HG03439 (cell line): Measurements from ENCODE around the gene STK32B.
"Not testable (repeated sequence)": the region's sequence is repeated elsewhere in the genome, so short reads cannot be mapped to it uniquely, and the experiment has no call there.

ENCODE experiments used
- ATAC-seq: cut with Tn5 transposase; IDR thresholded peaks from one replicate; pipeline ENCODE4 v1.9.1; 2021; ENCODE audit warnings: mild to moderate bottlenecking, moderate library complexity; ENCODE audit not compliant: unreplicated experiment

Gene STK32B

DNA sequence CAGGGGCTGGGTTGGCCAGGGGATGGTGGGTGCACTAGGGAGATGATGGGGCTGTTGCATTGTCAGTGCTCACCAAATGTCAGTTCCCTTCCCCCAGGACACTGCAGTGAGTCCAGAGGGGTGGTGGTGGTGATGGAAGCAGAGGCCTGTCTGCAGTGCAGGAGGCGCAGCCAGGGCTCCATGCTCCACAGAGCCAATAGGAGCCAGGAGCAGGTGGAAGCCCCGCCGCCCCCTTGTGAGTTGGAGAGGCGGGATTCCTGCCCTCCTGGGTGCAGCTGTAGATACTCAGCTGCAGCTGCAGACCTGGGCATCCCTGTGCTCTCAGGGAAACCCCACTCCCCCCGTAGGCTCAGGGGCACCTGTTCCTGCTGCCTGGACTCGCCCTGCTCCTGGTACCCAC is 372.4 kb downstream of the STK32B start:
- no peak for ATAC-seq

DNA sequence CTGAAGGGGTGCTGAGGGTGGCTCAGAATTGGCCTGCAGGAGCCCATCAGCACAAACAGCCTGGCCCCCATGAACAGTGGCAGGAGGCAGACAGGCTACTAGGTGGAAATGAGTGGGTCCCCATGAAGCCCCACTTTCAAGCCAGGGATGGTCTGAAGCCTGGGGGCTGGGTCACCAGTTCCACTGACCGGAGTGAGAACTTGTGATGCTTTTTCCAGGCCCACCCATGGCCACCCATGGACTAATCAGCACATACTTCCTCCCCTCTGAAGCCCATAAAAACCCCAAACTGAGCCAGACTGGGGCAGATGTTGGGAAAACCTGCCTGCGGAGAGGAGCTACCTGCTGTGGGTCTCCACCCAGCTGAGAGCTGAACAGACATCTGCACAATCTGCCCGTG is 372.9 kb downstream of the STK32B start:
- ATAC-seq = no peak

DNA sequence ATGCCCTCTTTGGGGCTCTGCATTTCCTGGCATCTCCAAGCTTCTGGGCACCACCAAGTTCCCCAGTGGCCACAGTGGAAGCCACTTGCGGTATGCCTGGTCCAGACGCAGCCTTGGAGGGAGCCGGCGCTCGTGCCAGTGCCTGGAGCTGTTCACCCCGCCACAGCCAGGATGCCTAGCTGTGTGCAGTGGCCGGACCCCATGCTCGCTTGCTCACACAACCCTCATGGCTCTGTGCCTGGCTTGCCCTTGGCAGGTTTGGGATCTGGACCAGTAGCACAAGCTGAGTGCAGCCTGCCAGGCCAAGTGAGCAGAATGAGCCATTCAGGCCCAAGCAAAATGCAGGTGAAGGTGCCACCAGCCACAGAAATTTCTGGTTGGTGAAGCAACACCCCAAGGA is 373.6 kb downstream of the STK32B start:
- ATAC-seq = no peak

GRCh38 chr4:5429747-5430146 is 378.5 kb downstream of the STK32B start:
- no peak for ATAC-seq

- no peak for ATAC-seq
Observed at GRCh38 chr4:5433196-5433595, 381.9 kb downstream of the STK32B start.

DNA sequence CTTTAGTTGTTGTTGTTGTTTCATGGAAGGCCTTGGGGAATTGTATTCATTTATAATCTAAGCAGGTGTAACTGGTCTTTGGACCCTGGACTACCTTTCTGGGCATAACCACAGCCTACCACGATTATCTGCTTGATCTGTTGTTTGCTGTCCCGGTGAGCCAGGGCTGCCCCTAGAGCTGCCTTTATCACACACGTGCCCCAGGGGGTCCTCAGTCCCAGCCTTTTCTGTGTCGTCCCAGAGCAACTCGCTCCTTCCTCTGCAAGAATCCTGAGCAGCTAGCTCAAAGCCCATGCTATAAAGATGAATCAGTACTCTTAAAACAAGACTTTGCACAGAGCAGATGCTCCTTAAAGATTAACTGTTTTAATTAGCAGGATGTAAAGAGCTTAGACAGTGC is 383.9 kb downstream of the STK32B start:
- ATAC-seq = no peak

- no peak for ATAC-seq
Observed at GRCh38 chr4:5435823-5436222, 384.5 kb downstream of the STK32B start.

DNA sequence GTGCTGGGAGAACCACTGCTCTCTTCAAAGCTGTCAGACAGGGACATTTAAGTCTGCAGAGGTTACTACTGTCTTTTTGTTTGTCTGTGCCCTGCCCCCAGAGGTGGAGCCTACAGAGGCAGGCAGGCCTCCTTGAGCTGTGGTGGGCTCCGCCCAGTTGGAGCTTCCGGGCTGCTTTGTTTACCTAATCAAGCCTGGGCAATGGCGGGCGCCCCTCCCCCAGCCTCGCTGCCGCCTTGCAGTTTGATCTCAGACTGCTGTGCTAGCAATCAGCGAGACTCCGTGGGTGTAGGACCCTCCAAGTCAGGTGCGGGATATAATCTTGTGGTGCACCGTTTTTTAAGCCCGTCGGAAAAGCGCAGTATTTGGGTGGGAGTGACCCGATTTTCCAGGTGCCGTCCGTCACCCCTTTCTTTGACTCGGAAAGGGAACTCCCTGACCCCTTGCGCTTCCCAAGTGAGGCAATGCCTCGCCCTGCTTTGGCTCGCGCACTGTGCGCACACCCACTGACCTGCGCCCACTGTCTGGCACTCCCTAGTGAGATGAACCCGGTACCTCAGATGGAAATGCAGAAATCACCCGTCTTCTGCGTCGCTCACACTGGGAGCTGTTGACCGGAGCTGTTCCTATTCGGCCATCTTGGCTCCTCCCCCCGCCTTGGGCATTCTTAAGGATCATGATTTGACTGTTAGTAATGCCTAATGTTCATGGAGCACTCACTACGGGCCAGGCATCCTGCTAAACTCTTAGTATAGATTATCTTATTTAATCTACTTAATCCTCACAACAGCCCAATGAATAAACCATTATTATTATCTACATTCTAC is 392.9 kb downstream of the STK32B start:
- ATAC-seq = not testable (repeated sequence)

DNA sequence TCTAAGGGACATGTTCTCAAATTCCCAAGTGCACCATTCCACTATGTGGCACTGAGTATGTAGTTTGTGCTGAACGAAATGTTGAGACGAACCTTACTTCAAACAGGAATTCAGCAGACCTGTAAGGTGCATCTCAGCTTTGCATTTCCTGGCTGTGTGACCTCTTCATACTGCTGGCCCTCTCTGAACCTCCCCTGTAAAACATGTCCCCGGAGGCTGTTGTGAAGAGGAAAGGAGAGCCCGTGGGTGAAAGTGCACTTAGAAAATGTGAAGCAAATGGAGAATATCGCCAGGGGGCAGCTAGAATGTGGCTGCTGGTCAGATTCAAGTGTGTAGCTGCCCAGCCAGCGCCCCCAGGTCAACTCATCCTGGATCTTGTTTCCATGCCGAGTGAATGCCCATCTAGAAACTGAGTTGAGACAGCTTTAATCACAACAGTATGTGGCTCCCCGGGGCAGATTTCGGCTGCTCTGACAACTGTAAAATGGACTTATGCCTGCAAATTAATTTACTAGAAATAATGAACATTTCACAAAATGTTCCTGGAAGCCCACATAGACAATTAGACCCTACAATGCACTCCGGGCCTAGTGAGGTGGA is 393.7 kb downstream of the STK32B start:
- no peak for ATAC-seq

DNA sequence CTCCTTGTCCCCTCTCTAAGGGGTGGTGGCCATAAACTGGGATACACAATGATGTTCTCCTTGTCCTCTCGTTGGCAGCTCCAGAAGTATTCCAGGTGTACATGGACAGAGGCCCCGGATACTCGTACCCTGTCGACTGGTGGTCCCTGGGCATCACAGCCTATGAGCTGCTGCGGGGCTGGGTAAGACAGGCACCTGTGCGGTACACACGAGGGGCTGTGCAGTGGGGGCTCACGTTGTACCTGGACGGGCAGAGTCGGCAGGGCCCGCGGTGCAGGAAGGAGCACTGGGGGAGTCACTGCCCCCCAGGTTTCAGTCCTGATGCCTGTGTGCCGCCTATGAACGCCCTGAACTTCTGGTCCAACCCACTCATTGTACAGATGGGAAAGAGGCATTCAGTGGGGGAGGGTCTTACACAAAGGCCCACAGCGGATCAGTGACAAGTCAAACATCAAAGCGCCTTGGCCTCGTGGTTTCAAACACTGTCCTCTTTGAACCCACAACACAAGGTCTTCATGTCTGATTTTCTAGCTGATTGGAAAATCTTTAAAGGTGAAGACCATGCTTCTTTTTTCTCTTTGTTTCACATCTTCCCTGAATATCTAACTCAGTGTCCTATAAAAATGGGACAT is 395.4 kb downstream of the STK32B start:
- ATAC-seq = no peak

- ATAC-seq = no peak
Observed at GRCh38 chr4:5447755-5448154, 396.5 kb downstream of the STK32B start.

DNA sequence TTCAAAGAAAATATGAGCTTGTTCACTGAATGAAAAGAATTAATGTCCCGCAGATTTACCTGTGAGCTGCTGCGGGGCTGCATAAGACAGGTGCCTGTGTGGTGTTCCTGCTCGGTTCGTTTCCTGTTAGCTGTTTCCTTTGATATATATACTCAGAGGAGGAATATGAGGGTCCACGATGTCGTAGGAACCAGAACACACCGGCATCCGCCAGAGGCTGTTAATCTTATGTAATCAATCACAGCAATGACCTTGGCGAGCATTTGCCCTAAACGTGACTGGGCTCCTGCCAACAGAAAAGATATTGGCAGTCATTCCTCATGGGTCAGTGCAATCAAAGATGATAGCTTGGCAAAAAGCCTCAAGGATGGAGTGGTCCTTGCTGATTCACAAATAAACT is 396.9 kb downstream of the STK32B start:
- ATAC-seq = no peak

GRCh38 chr4:5451243-5451642 is 400.0 kb downstream of the STK32B start:
- no peak for ATAC-seq

- no peak for ATAC-seq
Observed at GRCh38 chr4:5452156-5452555, 400.9 kb downstream of the STK32B start.

DNA sequence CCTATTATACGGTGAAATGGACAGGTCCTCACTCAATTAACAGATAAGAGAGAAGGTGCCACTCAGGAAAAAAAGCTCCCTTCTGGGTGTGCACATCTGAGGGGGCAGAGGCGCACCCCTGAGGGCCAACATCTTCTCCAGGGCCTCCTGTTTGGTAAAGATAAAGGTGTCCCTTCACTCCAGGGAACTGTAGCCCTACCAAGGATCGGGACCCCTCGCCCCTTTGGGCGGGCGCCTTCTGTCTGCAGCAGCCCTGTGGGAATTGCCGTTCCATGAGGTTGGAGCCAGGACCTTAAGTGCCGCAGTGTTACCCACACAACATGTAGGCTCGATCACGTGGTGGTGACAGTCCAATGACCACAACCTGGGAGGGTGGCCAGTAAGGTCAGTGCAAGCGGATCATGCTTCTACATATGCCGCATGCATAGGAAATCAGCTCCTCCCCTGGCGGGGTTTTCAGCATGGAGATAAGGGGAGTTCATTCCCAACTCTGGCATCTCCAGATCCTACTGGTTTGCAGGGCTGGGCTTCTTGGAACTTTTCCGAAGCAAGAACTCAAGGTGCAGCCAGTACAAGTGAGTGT is 403.8 kb downstream of the STK32B start:
- ATAC-seq = no peak

DNA sequence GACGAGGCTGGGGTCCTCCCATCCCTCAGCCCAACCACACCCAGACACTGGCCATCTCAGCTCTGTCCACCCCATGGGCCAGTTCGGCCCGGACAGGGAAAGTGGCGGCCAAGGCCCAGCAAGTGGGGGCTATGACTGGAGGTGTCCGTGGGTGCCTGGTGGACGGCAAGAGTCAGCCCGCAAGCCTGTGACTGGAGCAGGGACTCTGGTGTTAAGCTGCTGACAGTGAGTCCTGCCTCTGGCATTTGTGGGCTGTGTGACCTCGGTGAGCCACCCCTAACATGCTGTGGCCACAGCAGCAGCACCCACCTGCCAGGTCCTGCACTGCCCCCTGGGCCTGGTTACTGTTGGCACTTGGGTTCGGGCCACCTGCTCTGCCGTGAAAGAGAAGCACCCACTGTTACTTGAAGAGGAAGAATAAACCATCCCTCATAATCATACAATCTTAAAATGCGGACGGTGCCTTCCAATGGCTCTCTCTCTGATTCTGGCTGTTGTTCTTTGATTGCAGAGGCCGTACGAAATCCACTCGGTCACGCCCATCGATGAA is 405.1 kb downstream of the STK32B start:
- no peak for ATAC-seq

DNA sequence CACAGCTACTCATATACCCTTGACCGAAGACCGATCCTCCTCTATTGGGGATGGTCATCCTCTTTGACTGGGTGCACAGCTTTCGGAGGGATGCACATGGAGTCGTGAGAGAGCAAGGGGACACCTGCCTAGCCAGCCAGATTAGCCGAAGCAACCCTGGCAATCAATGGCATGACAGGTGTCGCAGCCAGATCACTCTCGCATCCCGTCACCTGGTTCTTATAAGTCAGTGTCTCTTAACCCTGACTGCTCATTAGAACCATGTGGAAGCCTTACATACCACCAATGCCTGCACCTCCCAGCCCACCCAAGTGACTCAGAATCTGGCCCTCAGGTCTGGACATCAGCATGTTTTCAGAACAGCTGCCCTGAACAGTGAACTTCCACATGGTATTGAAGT is 407.4 kb downstream of the STK32B start:
- ATAC-seq = no peak

GRCh38 chr4:5459236-5459635 is 408.0 kb downstream of the STK32B start:
- ATAC-seq = no peak

GRCh38 chr4:5460106-5460801 is 409.0 kb downstream of the STK32B start:
- no peak for ATAC-seq

- ATAC-seq = no peak
Observed at GRCh38 chr4:5461477-5461876, 410.2 kb downstream of the STK32B start.

DNA sequence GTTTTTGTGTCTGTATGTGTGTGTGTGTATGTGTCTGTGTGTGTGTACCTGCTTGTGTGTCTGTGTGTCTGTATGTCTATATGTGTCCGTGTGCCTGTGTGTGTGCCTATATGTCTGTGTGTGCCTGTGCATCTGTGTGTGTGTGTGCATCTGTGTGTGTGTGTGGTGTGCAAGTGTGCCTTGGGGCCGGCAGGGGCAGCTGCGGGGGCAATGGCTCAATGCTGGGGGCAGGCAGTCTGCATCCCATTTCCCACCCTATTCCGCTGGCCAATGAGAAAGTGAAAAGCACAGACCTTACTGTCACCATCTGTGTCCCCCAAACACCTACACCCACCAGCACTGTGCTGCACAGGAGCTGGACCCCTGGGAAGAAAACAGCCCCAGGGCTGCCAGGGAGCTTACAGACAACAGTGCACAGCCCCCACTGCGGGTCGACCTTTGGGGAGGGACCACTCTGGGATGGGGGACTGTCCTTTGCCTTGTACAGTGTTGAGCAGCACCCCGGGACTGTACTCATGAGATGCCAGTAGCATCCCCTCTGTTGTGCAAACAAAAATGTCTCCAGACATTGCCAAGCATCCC is 411.1 kb downstream of the STK32B start:
- no peak for ATAC-seq
